SH-SY5Y (cell line): ENCODE results near the gene DNM3.

Source experiments
- GATA2 ChIP-seq: IDR thresholded peaks from 2 replicates; pipeline ENCODE4 v1.6.1; 2011; ENCODE audit warnings: mild to moderate bottlenecking, low read depth, low read length
- GATA3 ChIP-seq: IDR thresholded peaks from 2 replicates; pipeline ENCODE4 v1.6.1; 2011; ENCODE audit warnings: low read depth, mild to moderate bottlenecking, low read length, moderate library complexity

DNA sequence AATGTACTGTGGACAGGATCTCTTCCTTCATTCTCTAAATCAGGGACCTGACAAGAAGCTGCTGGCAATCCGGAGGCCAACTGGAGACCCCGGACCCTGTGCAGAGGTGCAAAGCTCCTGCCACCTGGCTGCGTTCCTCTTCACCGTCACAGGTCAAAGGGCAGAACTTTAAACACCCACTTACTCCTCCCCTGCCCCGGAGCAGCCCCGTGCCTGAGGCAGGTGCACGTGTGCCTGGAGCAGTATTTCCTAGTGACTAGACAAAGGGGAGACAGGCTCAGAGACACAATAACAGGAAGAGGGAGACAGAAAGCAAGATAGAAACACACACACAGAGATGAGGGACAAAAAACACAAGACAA is 609.2 kb downstream of the DNM3 start:
- TF ChIP-seq GATA2 (no peak), GATA3 (no peak)
